Mesodermal cell (in vitro differentiated cells): ENCODE measurements around the gene TP53RK.

Source experiments
- H3K27ac ChIP-seq: 2 replicates; pipeline ENCODE4 v1.7.0; 2013; ENCODE audit warnings: mild to moderate bottlenecking, low read depth, low read length, moderate library complexity; ENCODE audit not compliant: severe bottlenecking
- H3K36me3 ChIP-seq: 2 replicates; pipeline ENCODE4 v1.7.1; 2013; ENCODE audit warnings: mild to moderate bottlenecking, low read length, moderate library complexity; ENCODE audit not compliant: control insufficient read depth, insufficient read depth
- H3K4me1 ChIP-seq: one replicate; pipeline ENCODE4 v1.7.1; 2013; ENCODE audit warnings: mild to moderate bottlenecking, low read length; ENCODE audit not compliant: insufficient read depth, control insufficient read depth, poor library complexity, severe bottlenecking
- H3K4me3 ChIP-seq: 2 replicates; pipeline ENCODE4 v1.7.0; 2013; ENCODE audit warnings: low read length, control low read depth, mild to moderate bottlenecking; ENCODE audit not compliant: insufficient read depth, poor library complexity, severe bottlenecking; ENCODE audit errors: extremely low read depth
- H3K9me3 ChIP-seq: 2 replicates; pipeline ENCODE4 v1.7.1; 2013; ENCODE audit warnings: mild to moderate bottlenecking, low read length, moderate library complexity; ENCODE audit not compliant: control insufficient read depth
- WGBS, 2 experiments: methylation state at CpG; one replicate each; pipeline ENCODE4 v1.1.5; 2013; ENCODE audit warnings: missing lambda C conversion rate in 2 of 2; ENCODE audit not compliant: insufficient coverage in 2 of 2; 5-methylcytosine and 5-hydroxymethylcytosine counted together

The TP53RK gene

DNA sequence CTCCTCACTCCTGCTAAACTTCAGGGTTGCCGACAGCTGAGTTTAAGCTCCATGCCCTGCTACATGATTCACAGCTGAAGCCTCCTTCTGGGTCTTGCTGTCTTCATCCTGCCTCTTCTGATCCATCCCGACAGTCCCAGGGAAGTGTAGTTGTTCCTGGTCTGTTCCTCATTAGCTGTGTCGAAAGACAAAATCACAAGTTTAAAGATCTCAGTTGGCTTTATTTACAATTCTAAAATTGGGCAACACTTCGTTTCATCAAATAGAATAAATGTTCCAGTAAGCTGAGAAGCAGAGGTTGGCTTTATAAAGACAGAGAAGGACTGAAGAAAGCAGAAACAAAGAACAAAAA is 16.1 kb upstream of the TP53RK start:
- Histone ChIP-seq H3K27ac (no peak overlapping the region), H3K4me3 (no peak overlapping the region), H3K9me3 (peaks cover 10% of the 10 kb centered on the region), H3K4me1 (peaks cover 14% of the 10 kb centered on the region), H3K36me3 (no peaks in the 10 kb centered on the region)
- WGBS, 2 experiments, result 93 to 94% methylated on average over 3 of the region's 4 CpGs

GRCh38 chr20:46704714-46705377 is 15.6 kb upstream of the TP53RK start:
- Histone ChIP-seq H3K9me3 (peaks cover 10% of the 10 kb centered on the region), H3K27ac (no peak overlapping the region), H3K4me3 (no peak overlapping the region), H3K4me1 (peaks cover 11% of the 10 kb centered on the region), H3K36me3 (no peaks in the 10 kb centered on the region)
- WGBS, 2 experiments, result 57 to 62% methylated on average over 3 to 7 of the region's 7 CpGs

DNA sequence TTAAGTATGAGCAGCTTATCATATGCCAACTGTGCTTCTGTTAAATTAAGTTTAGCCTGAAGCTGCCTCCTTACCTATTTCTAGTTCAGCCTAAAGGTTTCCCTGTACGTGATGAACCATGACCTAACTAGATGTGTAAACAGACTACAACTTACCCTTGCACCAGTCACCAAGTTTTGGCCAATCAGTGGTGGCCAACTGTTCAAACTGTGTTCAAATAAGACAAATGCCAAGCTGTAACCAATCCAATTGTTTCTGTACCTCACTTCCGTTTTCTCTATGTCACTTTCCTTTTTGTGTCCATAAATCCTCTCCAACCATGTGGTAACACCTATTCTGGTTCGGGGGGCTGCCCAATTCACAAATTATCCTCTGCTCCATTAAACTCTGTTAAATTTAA is 14.2 kb upstream of the TP53RK start:
- H3K27ac ChIP-seq, result no peak overlapping the region
- 100% methylated on average over 2 of the region's 3 CpGs for WGBS, 2 experiments
- H3K4me1 ChIP-seq, result peaks cover 7% of the 10 kb centered on the region
- H3K9me3 ChIP-seq, result peaks cover 10% of the 10 kb centered on the region
- H3K36me3 ChIP-seq, result no peaks in the 10 kb centered on the region
- no peak overlapping the region for H3K4me3 ChIP-seq

- Histone ChIP-seq H3K27ac (no peak overlapping the region), H3K36me3 (no peaks in the 10 kb centered on the region), H3K4me3 (no peak overlapping the region), H3K9me3 (peaks cover 10% of the 10 kb centered on the region), H3K4me1 (peaks cover 7% of the 10 kb centered on the region)
- WGBS, 2 experiments, result 91 to 94% methylated on average over 5 to 6 of the region's 8 CpGs
Observed at GRCh38 chr20:46702447-46703203, 13.4 kb upstream of the TP53RK start.

DNA sequence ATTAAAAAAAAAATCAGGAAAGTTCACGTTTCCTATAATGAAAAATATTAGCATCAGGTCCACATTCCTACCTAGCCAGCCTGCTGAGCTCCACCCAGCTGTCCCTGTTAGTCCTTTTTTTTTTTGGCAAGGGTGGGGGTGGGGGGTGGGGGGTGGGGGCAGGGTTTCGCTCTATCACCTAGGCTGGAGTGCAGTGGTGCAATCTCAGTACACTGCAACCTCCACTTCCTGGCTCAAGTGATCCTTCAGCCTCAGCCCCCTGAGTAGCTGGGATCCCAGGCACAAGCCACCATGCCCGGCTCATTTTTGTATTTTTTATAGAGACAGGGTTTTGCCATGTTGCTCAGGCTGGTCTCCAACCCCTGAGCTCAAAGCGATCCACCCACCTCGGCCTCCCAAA is 12.7 kb upstream of the TP53RK start:
- Histone ChIP-seq H3K4me3 (no peak overlapping the region), H3K36me3 (no peaks in the 10 kb centered on the region), H3K27ac (no peak overlapping the region), H3K9me3 (peaks cover 9% of the 10 kb centered on the region), H3K4me1 (peaks cover 7% of the 10 kb centered on the region)
- WGBS, 2 experiments, result 85 to 100% methylated on average over 1 to 3 of the region's 5 CpGs

- H3K4me3 ChIP-seq, result no peak overlapping the region
- 89 to 90% methylated on average over 2 to 4 of the region's 4 CpGs for WGBS, 2 experiments
- peaks cover 5% of the 10 kb centered on the region for H3K9me3 ChIP-seq
- H3K27ac ChIP-seq, result no peak overlapping the region
- H3K36me3 ChIP-seq, result no peaks in the 10 kb centered on the region
- H3K4me1 ChIP-seq, result peaks cover 7% of the 10 kb centered on the region
Observed at GRCh38 chr20:46701556-46701955, 12.3 kb upstream of the TP53RK start.

- H3K4me3 ChIP-seq, result no peak overlapping the region
- H3K27ac ChIP-seq, result no peak overlapping the region
- H3K36me3 ChIP-seq, result no peaks in the 10 kb centered on the region
- peaks cover under 1% of the 10 kb centered on the region for H3K9me3 ChIP-seq
- peaks cover 7% of the 10 kb centered on the region for H3K4me1 ChIP-seq
- WGBS, 2 experiments, result no CpG with 5 or more reads among the region's 2 CpGs
Observed at GRCh38 chr20:46701057-46701456, 11.8 kb upstream of the TP53RK start.

- H3K36me3 ChIP-seq, result no peaks in the 10 kb centered on the region
- WGBS, 2 experiments, result 85 to 100% methylated on average over 6 of the region's 6 CpGs
- H3K4me1 ChIP-seq, result peaks cover 7% of the 10 kb centered on the region
- H3K9me3 ChIP-seq, result no peaks in the 10 kb centered on the region
- no peak overlapping the region for H3K27ac ChIP-seq
- H3K4me3 ChIP-seq, result no peak overlapping the region
Observed at GRCh38 chr20:46700481-46700880, 11.2 kb upstream of the TP53RK start.

DNA sequence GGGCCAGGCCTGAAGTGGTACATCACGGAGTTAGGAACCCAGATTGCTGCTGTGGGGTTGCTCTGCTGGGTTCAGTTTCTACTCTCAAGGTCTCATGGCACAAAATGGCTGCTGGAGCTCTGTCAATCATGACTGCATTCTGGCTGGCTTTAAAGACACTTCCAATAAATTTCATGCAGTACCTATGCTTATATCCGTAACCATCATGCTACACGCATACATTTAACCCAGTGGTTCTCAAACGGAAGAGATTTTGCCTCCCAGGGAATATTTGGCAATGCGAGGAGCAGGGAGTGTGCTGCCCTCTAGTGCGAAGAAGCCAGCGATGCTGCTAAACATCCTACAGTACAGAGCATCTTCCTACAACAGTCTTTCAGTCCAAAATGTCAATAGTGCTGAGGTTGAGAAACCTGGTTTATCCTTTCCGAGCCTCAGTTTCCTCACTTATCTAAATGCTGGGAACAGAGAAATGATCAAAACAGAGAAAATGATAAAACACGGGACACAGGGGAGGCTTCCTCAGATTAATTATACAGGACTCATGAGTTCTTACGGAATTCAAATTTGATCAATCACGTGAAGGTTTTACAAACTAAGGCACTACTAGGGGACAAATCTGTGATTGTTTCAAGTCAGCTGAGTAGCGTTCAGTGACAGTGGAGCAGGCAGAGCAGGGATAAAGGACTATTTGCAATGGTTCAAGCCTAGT is 10.6 kb upstream of the TP53RK start:
- WGBS, 2 experiments, result 63 to 66% methylated on average over 8 to 10 of the region's 12 CpGs
- H3K9me3 ChIP-seq, result no peaks in the 10 kb centered on the region
- H3K4me1 ChIP-seq, result peaks cover 7% of the 10 kb centered on the region

DNA sequence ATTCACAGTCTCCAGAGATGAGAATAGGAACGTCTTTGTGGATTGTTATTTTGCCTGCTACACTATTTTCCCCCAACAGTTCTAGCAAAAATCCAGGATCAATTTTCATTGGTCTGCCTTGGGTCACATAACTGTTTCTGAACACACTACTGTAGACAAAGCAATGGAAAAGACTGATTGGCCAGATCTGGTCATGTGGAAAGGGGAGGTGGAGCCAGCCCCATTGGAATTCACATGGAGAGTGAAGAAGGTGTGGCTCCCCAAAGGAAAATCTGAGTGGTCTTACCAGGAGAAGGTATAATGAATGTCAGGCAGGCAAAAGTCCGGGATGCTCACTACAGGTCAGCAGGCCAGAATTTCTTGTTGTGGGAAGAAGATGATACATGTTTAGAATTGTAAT is 9.5 kb upstream of the TP53RK start:
- H3K27ac ChIP-seq, result no peak overlapping the region
- WGBS, 2 experiments, result 78 to 91% methylated on average over 1 to 2 of the region's 2 CpGs
- no peaks in the 10 kb centered on the region for H3K9me3 ChIP-seq
- H3K36me3 ChIP-seq, result no peaks in the 10 kb centered on the region
- H3K4me3 ChIP-seq, result no peak overlapping the region
- peaks cover 7% of the 10 kb centered on the region for H3K4me1 ChIP-seq

More for the DNA sequence above, 10.6 kb upstream of the TP53RK start:
- H3K36me3 ChIP-seq, result no peaks in the 10 kb centered on the region
- no peak overlapping the region for H3K4me3 ChIP-seq
- no peak overlapping the region for H3K27ac ChIP-seq
